ENCODE results near the gene EFR3B. TPM values are rescaled to one million over a fixed set of nuclear protein-coding genes. Genes with fewer than 3 reads are reported as not detected.
"Not testable (repeated sequence)": the region's sequence is repeated elsewhere in the genome, so short reads cannot be mapped to it uniquely, and the experiment has no call there.

The EFR3B gene
- polyA plus RNA-seq (2011; rRNA removed) (0.11 and 0.18 TPM in 2 replicates), polyA minus RNA-seq (2011; rRNA and poly(A)+ RNA removed) (0.31 and 0.76 TPM in 2 replicates)

- Histone ChIP-seq H3K4me3 (ENCODE audit: low read depth, low read length) (peak within 1 kb of the TSS; percentile 57), H3K36me3 (ENCODE audit: control insufficient read depth, insufficient read depth, low read length) (no peaks in the 10 kb centered on the region), H3K27me3 (ENCODE audit: control insufficient read depth, insufficient read depth, low read length) (peaks cover 7% of the 10 kb centered on the region)
- POLR2A ChIA-PET: no interaction called here
- CTCF ChIA-PET: no interaction called here
- no peak for TF ChIP-seq CTCF (IDR thresholded peaks at IDR 0.05; ENCODE audit: insufficient read depth, low read depth, low read length)
- peak; percentile 54 for DNase-seq (ENCODE audit: low read depth)
Observed at GRCh38 chr2:25041928-25042320, at the start of gene EFR3B. EFR3B (plus strand) TSS chr2:25042076; CDS start chr2:25042313, 237 bp downstream.

GRCh38 chr2:24993406-24994145, 48.3 kb upstream of the EFR3B start:
- H3K4me3 ChIP-seq (ENCODE audit: low read depth, low read length): no peak overlapping the region
- POLR2A ChIA-PET: interaction anchor here (0.7 kb wide), 1 partner anchor 266 kb away, joined by 3 read pairs; no protein-coding TSS in a partner anchor
- CTCF ChIA-PET: interaction anchor here (0.7 to 2.0 kb wide), 4 partner anchors 9 to 136 kb away, joined by 3 to 8 read pairs (median 6); no protein-coding TSS in a partner anchor
- H3K36me3 ChIP-seq (ENCODE audit: control insufficient read depth, insufficient read depth, low read length): no peaks in the 10 kb centered on the region
- H3K27me3 ChIP-seq (ENCODE audit: control insufficient read depth, insufficient read depth, low read length): no peaks in the 10 kb centered on the region
- TF ChIP-seq CTCF (IDR thresholded peaks at IDR 0.05; ENCODE audit: insufficient read depth, low read depth, low read length): no peak
- DNase-seq (ENCODE audit: low read depth): no peak

- no peaks in the 10 kb centered on the region for H3K36me3 ChIP-seq (ENCODE audit: control insufficient read depth, insufficient read depth, low read length)
- no peak for TF ChIP-seq CTCF (IDR thresholded peaks at IDR 0.05; ENCODE audit: insufficient read depth, low read depth, low read length)
- H3K27me3 ChIP-seq (ENCODE audit: control insufficient read depth, insufficient read depth, low read length): no peaks in the 10 kb centered on the region
- DNase-seq (ENCODE audit: low read depth): no peak
- H3K4me3 ChIP-seq (ENCODE audit: low read depth, low read length): no peak overlapping the region
- CTCF ChIA-PET: interaction anchor here (0.7 to 2.0 kb wide), 5 partner anchors 8 to 134 kb away, joined by 3 to 8 read pairs (median 5); no protein-coding TSS in a partner anchor
- POLR2A ChIA-PET: interaction anchor here (0.7 kb wide), 1 partner anchor 265 kb away, joined by 3 read pairs; no protein-coding TSS in a partner anchor
Observed at GRCh38 chr2:24994146-24994724, 47.6 kb upstream of the EFR3B start.

- CTCF ChIA-PET; H3K4me3 ChIP-seq (ENCODE audit: low read depth, low read length); H3K27me3 ChIP-seq (ENCODE audit: control insufficient read depth, insufficient read depth, low read length); H3K36me3 ChIP-seq (ENCODE audit: control insufficient read depth, insufficient read depth, low read length); DNase-seq (ENCODE audit: low read depth); POLR2A ChIA-PET: not testable (repeated sequence)
Observed at GRCh38 chr2:24999097-24999496, 42.8 kb upstream of the EFR3B start.

GRCh38 chr2:25000036-25000435, 41.8 kb upstream of the EFR3B start:
- no peak for DNase-seq (ENCODE audit: low read depth)

More at GRCh38 chr2:25000036-25000435, 41.8 kb upstream of the EFR3B start:
- H3K4me3 ChIP-seq (ENCODE audit: low read depth, low read length): no peak overlapping the region
- ChIA-PET POLR2A (no interaction called here), CTCF (no interaction called here)
- H3K36me3 ChIP-seq (ENCODE audit: control insufficient read depth, insufficient read depth, low read length): no peaks in the 10 kb centered on the region
- no peak for TF ChIP-seq CTCF (IDR thresholded peaks at IDR 0.05; ENCODE audit: insufficient read depth, low read depth, low read length)
- H3K27me3 ChIP-seq (ENCODE audit: control insufficient read depth, insufficient read depth, low read length): peaks cover 2% of the 10 kb centered on the region; the same call in 1 of the 2 replicates

Measured in BJ (cell line).